PFSK-1 (cell line): ENCODE data around the gene TAF1B.

Experiments used
- POLR2AphosphoS5 ChIP-seq: IDR thresholded peaks from 2 replicates; pipeline ENCODE4 v1.6.1; 2012; ENCODE audit warnings: low read depth, mild to moderate bottlenecking, control low read depth, low read length, moderate library complexity
- SIN3A ChIP-seq: IDR thresholded peaks from 2 replicates; pipeline ENCODE4 v1.6.1; 2012; ENCODE audit warnings: mild to moderate bottlenecking, low read length, moderate library complexity, borderline replicate concordance; ENCODE audit not compliant: insufficient read depth
- TF ChIP-seq, protein P1 (sequence below), 2 experiments: IDR thresholded peaks; 2 replicates each; pipeline versions ENCODE4 v1.6.1 to v1.8.0; 2011 to 2012; ENCODE audit warnings: low read depth in 2 of 2, low read length in 2 of 2, control low read depth in 1 of 2, inconsistent platforms in 1 of 2, mild to moderate bottlenecking in 1 of 2, moderate library complexity in 1 of 2; ENCODE audit not compliant: insufficient read depth in 1 of 2

GRCh38 chr2:9972621-9973479, 129.6 kb downstream of the TAF1B start:
- TF ChIP-seq SIN3A (no peak), POLR2AphosphoS5 (no peak)
- TF ChIP-seq, protein P1, sequence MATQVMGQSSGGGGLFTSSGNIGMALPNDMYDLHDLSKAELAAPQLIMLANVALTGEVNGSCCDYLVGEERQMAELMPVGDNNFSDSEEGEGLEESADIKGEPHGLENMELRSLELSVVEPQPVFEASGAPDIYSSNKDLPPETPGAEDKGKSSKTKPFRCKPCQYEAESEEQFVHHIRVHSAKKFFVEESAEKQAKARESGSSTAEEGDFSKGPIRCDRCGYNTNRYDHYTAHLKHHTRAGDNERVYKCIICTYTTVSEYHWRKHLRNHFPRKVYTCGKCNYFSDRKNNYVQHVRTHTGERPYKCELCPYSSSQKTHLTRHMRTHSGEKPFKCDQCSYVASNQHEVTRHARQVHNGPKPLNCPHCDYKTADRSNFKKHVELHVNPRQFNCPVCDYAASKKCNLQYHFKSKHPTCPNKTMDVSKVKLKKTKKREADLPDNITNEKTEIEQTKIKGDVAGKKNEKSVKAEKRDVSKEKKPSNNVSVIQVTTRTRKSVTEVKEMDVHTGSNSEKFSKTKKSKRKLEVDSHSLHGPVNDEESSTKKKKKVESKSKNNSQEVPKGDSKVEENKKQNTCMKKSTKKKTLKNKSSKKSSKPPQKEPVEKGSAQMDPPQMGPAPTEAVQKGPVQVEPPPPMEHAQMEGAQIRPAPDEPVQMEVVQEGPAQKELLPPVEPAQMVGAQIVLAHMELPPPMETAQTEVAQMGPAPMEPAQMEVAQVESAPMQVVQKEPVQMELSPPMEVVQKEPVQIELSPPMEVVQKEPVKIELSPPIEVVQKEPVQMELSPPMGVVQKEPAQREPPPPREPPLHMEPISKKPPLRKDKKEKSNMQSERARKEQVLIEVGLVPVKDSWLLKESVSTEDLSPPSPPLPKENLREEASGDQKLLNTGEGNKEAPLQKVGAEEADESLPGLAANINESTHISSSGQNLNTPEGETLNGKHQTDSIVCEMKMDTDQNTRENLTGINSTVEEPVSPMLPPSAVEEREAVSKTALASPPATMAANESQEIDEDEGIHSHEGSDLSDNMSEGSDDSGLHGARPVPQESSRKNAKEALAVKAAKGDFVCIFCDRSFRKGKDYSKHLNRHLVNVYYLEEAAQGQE (IDR thresholded peaks at IDR 0.05; ENCODE audit: insufficient read depth in 1 of 2, low read depth in 2 of 2, low read length in 2 of 2): no peak
